ENCODE measurements around the gene CTRB2. TPM values are rescaled to one million over a fixed set of nuclear protein-coding genes. Genes with fewer than 3 reads are reported as not detected.

Gene CTRB2
- total and polyA plus RNA-seq, 4 donors: 0.09 to 0.33 TPM; not detected in 2

GRCh38 chr16:75236736-75237397, 29.9 kb upstream of the CTRB2 start:
- DNase-seq (ENCODE audit: low spot score): no peak
- H3K27me3 ChIP-seq (ENCODE audit: control insufficient read depth in 4 of 4, insufficient read depth in 4 of 4, low read length in 3 of 4): no peaks in the 10 kb centered on the region
- H3K9ac ChIP-seq (ENCODE audit: low read depth in 1 of 2, low read length in 2 of 2): no peak overlapping the region
- H3K9me3 ChIP-seq (ENCODE audit: control insufficient read depth in 4 of 4, low read length in 3 of 4): no peaks in the 10 kb centered on the region
- H3K4me1 ChIP-seq (ENCODE audit: control insufficient read depth in 4 of 4, insufficient read depth in 4 of 4, low read length in 3 of 4): peaks cover 0 to 5% (median 1%) of the 10 kb centered on the region in 4 donors
- TF ChIP-seq HNF4A (conservative IDR thresholded peaks at IDR 0.05) (no peak), ATF3 (IDR thresholded peaks at IDR 0.05) (no peak), JUND (IDR thresholded peaks at IDR 0.05) (no peak), TAF1 (conservative IDR thresholded peaks at IDR 0.05) (no peak), CTCF (IDR thresholded peaks at IDR 0.05; ENCODE audit: low read depth, low read length, missing input control) (no peak), EGR1 (IDR thresholded peaks at IDR 0.05; ENCODE audit: low read depth in 2 of 2) (no peak), REST (IDR thresholded peaks at IDR 0.05) (no peak), NR2F2 (IDR thresholded peaks at IDR 0.05) (no peak)
- 93% methylated on average over 28 of the region's 28 CpGs for WGBS
- no peak overlapping the region for H3K27ac ChIP-seq (ENCODE audit: low read depth in 1 of 2, low read length in 2 of 2)
- H3K36me3 ChIP-seq (ENCODE audit: control insufficient read depth in 4 of 4, insufficient read depth in 3 of 4, low read depth in 1 of 4, low read length in 3 of 4): peaks cover 4 to 34% (median 20%) of the 10 kb centered on the region in 4 donors
- H3K4me3 ChIP-seq (ENCODE audit: low read depth in 1 of 3, low read length in 3 of 3): no peak overlapping the region

- Histone ChIP-seq H3K27ac (ENCODE audit: low read depth in 1 of 2, low read length in 2 of 2) (no peak overlapping the region), H3K27me3 (ENCODE audit: control insufficient read depth in 4 of 4, insufficient read depth in 4 of 4, low read length in 3 of 4) (no peaks in the 10 kb centered on the region), H3K9ac (ENCODE audit: low read depth in 1 of 2, low read length in 2 of 2) (no peak overlapping the region), H3K9me3 (ENCODE audit: control insufficient read depth in 4 of 4, low read length in 3 of 4) (no peaks in the 10 kb centered on the region), H3K4me1 (ENCODE audit: control insufficient read depth in 4 of 4, insufficient read depth in 4 of 4, low read length in 3 of 4) (peaks cover 0 to 5% (median 1%) of the 10 kb centered on the region in 4 donors), H3K4me3 (ENCODE audit: low read depth in 1 of 3, low read length in 3 of 3) (no peak overlapping the region), H3K36me3 (ENCODE audit: control insufficient read depth in 4 of 4, insufficient read depth in 3 of 4, low read depth in 1 of 4, low read length in 3 of 4) (peaks cover 3 to 28% (median 18%) of the 10 kb centered on the region in 4 donors)
- WGBS: 85% methylated on average over 7 of the region's 7 CpGs
- DNase-seq (ENCODE audit: low spot score): no peak
- TF ChIP-seq ZBTB33 (IDR thresholded peaks at IDR 0.05) (no peak), SP1 (IDR thresholded peaks at IDR 0.05) (no peak), FOXA1 (IDR thresholded peaks at IDR 0.05) (no peak), JUND (IDR thresholded peaks at IDR 0.05) (no peak)
Observed at GRCh38 chr16:75236232-75236631, 29.3 kb upstream of the CTRB2 start.

All from liver (tissue), 9 donors.